ENCODE data around the gene FASN. TPM values are rescaled to one million over a fixed set of nuclear protein-coding genes. Genes with fewer than 3 reads are reported as not detected.

The FASN gene
- total and polyA plus RNA-seq, 2 donors (not counting 1 experiment from before 2014, with no cell fraction given), result 19.4 to 35.6 TPM

DNA sequence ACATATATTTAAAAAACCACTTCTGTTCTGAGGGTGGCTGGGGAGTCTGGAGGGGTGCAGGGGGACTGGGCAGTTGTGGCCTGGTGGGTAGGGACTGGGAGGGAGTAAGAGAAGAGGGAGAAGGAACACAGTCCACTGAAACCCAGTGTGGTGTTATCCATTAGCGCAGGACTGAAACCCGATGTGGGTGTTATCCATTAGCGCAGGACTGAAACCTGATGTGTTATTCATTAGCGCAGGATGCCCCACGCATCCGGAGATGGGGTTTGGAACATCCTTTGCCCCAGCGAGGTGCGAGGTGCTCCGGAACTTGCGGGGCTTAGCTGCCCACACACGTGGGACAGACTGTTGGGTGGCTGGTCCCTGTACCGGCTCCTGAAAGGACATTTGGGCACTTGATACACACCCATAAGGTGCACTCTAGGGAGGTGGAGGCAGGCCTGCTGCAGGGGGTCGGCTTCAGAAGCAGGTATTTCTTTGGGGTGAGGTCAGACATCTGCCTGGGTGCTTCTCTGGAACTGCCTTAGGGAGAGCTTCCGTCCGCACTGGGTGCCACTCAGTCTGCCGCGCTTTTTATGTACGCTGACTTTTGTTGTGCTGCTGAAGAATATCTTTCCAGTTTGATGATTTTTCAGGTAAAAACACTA lies 20.3 kb upstream of the FASN start:
- H3K9ac ChIP-seq (ENCODE audit: low read length), result no peak overlapping the region
- TF ChIP-seq CTCF (IDR thresholded peaks at IDR 0.05) (no peak), EZH2 (IDR thresholded peaks at IDR 0.05; ENCODE audit: borderline replicate concordance, insufficient read depth, low read depth, low read length, poor library complexity, severe bottlenecking) (no peak)
- intact Hi-C loops (cut with micrococcal nuclease), result no loop called here
- no peaks in the 10 kb centered on the region for H3K9me3 ChIP-seq (ENCODE audit: control extremely low read depth in 1 of 3, control insufficient read depth in 2 of 3, insufficient read depth in 1 of 3, low read length in 2 of 3)
- Mint-ChIP-seq H3K9me3 (ENCODE audit: insufficient read depth) (no peaks in the 10 kb centered on the region), H3K27ac (no peak overlapping the region), H3K4me1 (no peaks in the 10 kb centered on the region), H3K4me3 (no peak overlapping the region), H3K27me3 (no peaks in the 10 kb centered on the region)
- H3K4me1 ChIP-seq (ENCODE audit: control insufficient read depth in 2 of 2, insufficient read depth in 2 of 2, low read length in 2 of 2), result no peaks in the 10 kb centered on the region
- H3K36me3 ChIP-seq (replicated peaks in 1 of 2; ENCODE audit: control extremely low read depth in 1 of 2, control insufficient read depth in 1 of 2, extremely low read depth in 1 of 2, insufficient read depth in 2 of 2, low read length in 1 of 2), result no peaks in the 10 kb centered on the region
- H3K4me2 ChIP-seq (replicated peaks; ENCODE audit: low read depth, low read length, poor library complexity, severe bottlenecking), result no peak overlapping the region
- H3K79me2 ChIP-seq (ENCODE audit: control insufficient read depth, insufficient read depth, low read length), result no peaks in the 10 kb centered on the region
- ChIA-PET CTCF (no interaction called here), POLR2A (no interaction called here)
- no peaks in the 10 kb centered on the region for H4K20me1 ChIP-seq (ENCODE audit: control insufficient read depth, insufficient read depth, low read length, poor library complexity, severe bottlenecking)
- H3K4me3 ChIP-seq (ENCODE audit: control extremely low read depth in 1 of 5, extremely low read depth in 1 of 5, insufficient read depth in 1 of 5, low read depth in 2 of 5, low read length in 4 of 5), result no peak overlapping the region
- no peaks in the 10 kb centered on the region for H3K27me3 ChIP-seq (replicated peaks in 1 of 4; ENCODE audit: control extremely low read depth in 1 of 4, control insufficient read depth in 3 of 4, insufficient read depth in 4 of 4, low read length in 3 of 4)
- 98% methylated on average over 12 of the region's 18 CpGs for WGBS (ENCODE audit: insufficient coverage)
- DNase-seq (no peak), ATAC-seq (ENCODE audit: low read depth) (no peak)
- H3K27ac ChIP-seq (ENCODE audit: low read length in 2 of 2), result no peak overlapping the region
- H2AFZ ChIP-seq (ENCODE audit: insufficient read depth, low read depth, low read length, poor library complexity, severe bottlenecking), result no peak overlapping the region

GRCh38 chr17:82117139-82118090 lies 19.4 kb upstream of the FASN start:
- DNase-seq (no peak), ATAC-seq (ENCODE audit: low read depth) (no peak)
- H3K27me3 Mint-ChIP-seq, result no peaks in the 10 kb centered on the region
- H3K36me3 ChIP-seq (replicated peaks in 1 of 2; ENCODE audit: control extremely low read depth in 1 of 2, control insufficient read depth in 1 of 2, extremely low read depth in 1 of 2, insufficient read depth in 2 of 2, low read length in 1 of 2), result no peaks in the 10 kb centered on the region
- H3K27ac Mint-ChIP-seq, result no peak overlapping the region
- POLR2A ChIA-PET, result no interaction called here
- no peaks in the 10 kb centered on the region for H3K9me3 Mint-ChIP-seq (ENCODE audit: insufficient read depth)
- intact Hi-C loops (cut with micrococcal nuclease), result no loop called here
- TF ChIP-seq CTCF (IDR thresholded peaks at IDR 0.05), result no peak
- no peak for TF ChIP-seq EZH2 (IDR thresholded peaks at IDR 0.05; ENCODE audit: borderline replicate concordance, insufficient read depth, low read depth, low read length, poor library complexity, severe bottlenecking)
- H3K9ac ChIP-seq (ENCODE audit: low read length), result no peak overlapping the region
- CTCF ChIA-PET, result no interaction called here
- no peaks in the 10 kb centered on the region for H3K4me1 Mint-ChIP-seq
- no peaks in the 10 kb centered on the region for H3K4me1 ChIP-seq (ENCODE audit: control insufficient read depth in 2 of 2, insufficient read depth in 2 of 2, low read length in 2 of 2)
- H3K4me3 ChIP-seq (ENCODE audit: control extremely low read depth in 1 of 5, extremely low read depth in 1 of 5, insufficient read depth in 1 of 5, low read depth in 2 of 5, low read length in 4 of 5), result no peak overlapping the region
- no peaks in the 10 kb centered on the region for H3K79me2 ChIP-seq (ENCODE audit: control insufficient read depth, insufficient read depth, low read length)
- WGBS (ENCODE audit: insufficient coverage), result 87% methylated on average over 12 of the region's 22 CpGs
- no peak overlapping the region for H3K4me2 ChIP-seq (replicated peaks; ENCODE audit: low read depth, low read length, poor library complexity, severe bottlenecking)
- H3K27ac ChIP-seq (ENCODE audit: low read length in 2 of 2), result no peak overlapping the region
- no peak overlapping the region for H2AFZ ChIP-seq (ENCODE audit: insufficient read depth, low read depth, low read length, poor library complexity, severe bottlenecking)
- H3K27me3 ChIP-seq (replicated peaks in 1 of 4; ENCODE audit: control extremely low read depth in 1 of 4, control insufficient read depth in 3 of 4, insufficient read depth in 4 of 4, low read length in 3 of 4), result no peaks in the 10 kb centered on the region
- H3K9me3 ChIP-seq (ENCODE audit: control extremely low read depth in 1 of 3, control insufficient read depth in 2 of 3, insufficient read depth in 1 of 3, low read length in 2 of 3), result no peaks in the 10 kb centered on the region
- H3K4me3 Mint-ChIP-seq, result no peak overlapping the region
- no peaks in the 10 kb centered on the region for H4K20me1 ChIP-seq (ENCODE audit: control insufficient read depth, insufficient read depth, low read length, poor library complexity, severe bottlenecking)

All from B cell (primary cell).